Endothelial cell of umbilical vein (primary cell): ENCODE data around the gene PGS1. TPM values are rescaled to one million over a fixed set of nuclear protein-coding genes. Genes with fewer than 3 reads are reported as not detected.

ENCODE experiments used
- BruUV-seq: library from RNA; stranded (reverse); fragments of 400-500 nt; replicated peaks from 2 replicates; lab custom pipeline; 2021; lab: Mats Ljungman, UMichigan
- CTCF ChIA-PET: fragments of 300-600, 350-600 bp; sonication (Branson Sonifier 250); formaldehyde crosslinking; loops from one replicate; lab custom pipeline; 2021; ENCODE audit warnings: antibody characterized with exemption, inconsistent platforms; lab: Charles Lee
- POLR2A ChIA-PET: fragments of 300-600, 350-600 bp; sonication (Branson Sonifier 250); formaldehyde crosslinking; loops from one replicate; lab custom pipeline; 2021; ENCODE audit warnings: antibody characterized with exemption, inconsistent platforms; lab: Charles Lee
- DNase-seq: peaks from one replicate; pipeline ENCODE4 v3.0.0-alpha.2; 2011; ENCODE audit warnings: low read depth, low spot score
- FAIRE-seq: peaks from 2 replicates; lab custom pipeline; 2011; peaks lifted over from hg19 to GRCh38; lab: Jason Lieb, UNC
- H2AFZ ChIP-seq: 2 replicates; pipeline ENCODE4 v1.6.0; 2012; ENCODE audit warnings: low read depth, low read length, control low read depth, inconsistent platforms
- H3K27ac ChIP-seq: 2 replicates; pipeline ENCODE4 v1.5.1; 2011; ENCODE audit warnings: low read depth, mild to moderate bottlenecking, control low read depth, low read length, moderate library complexity; ENCODE audit not compliant: insufficient read depth
- H3K27me3 ChIP-seq, 2 experiments: 2 replicates each; pipeline versions ENCODE4 v1.6.0 to v1.6.1; 2011; ENCODE audit warnings: low read length in 2 of 2, mixed read lengths in 1 of 2; ENCODE audit not compliant: control insufficient read depth in 2 of 2, insufficient read depth in 2 of 2
- H3K36me3 ChIP-seq, 2 experiments: 2 replicates in 1 of 2; 3 replicates in 1 of 2; pipeline ENCODE4 v1.5.1; 2011; ENCODE audit warnings: low read length in 2 of 2, mild to moderate bottlenecking in 1 of 2, moderate library complexity in 1 of 2; ENCODE audit not compliant: control insufficient read depth in 2 of 2, insufficient read depth in 2 of 2; ENCODE audit errors: extremely low read depth in 1 of 2
- H3K4me1 ChIP-seq: 3 replicates; pipeline ENCODE4 v1.5.1; 2011; ENCODE audit warnings: mild to moderate bottlenecking, low read length; ENCODE audit not compliant: control insufficient read depth, insufficient read depth; ENCODE audit errors: extremely low read depth
- H3K4me2 ChIP-seq: 2 replicates; pipeline ENCODE4 v1.6.1; 2011; ENCODE audit warnings: low read length, control low read depth, mixed read lengths; ENCODE audit not compliant: insufficient read depth
- H3K4me3 ChIP-seq, 3 experiments: fragments of 200-600 bp in 1 of 3; sonication (generic), shearing (Covaris generic) in 1 of 3; replicated peaks in 1 of 3; 2 replicates each; pipeline ENCODE4 v1.5.1; 2011 to 2016; ENCODE audit warnings: control low read depth in 3 of 3, low read length in 3 of 3, mild to moderate bottlenecking in 2 of 3, inconsistent platforms in 1 of 3, low read depth in 1 of 3, moderate library complexity in 1 of 3; ENCODE audit not compliant: insufficient read depth in 1 of 3
- H3K79me2 ChIP-seq: 2 replicates; pipeline ENCODE4 v1.6.0; 2012; ENCODE audit warnings: low read length, inconsistent platforms; ENCODE audit not compliant: control insufficient read depth, insufficient read depth
- H3K9ac ChIP-seq: replicated peaks from 2 replicates; pipeline ENCODE3; 2011; ENCODE audit warnings: low read length, control low read depth; ENCODE audit not compliant: insufficient read depth; ENCODE audit errors: extremely low read depth
- H3K9me1 ChIP-seq: replicated peaks from 3 replicates; pipeline ENCODE4 v1.6.0; 2011; ENCODE audit warnings: mild to moderate bottlenecking, low read length; ENCODE audit not compliant: control insufficient read depth, insufficient read depth; ENCODE audit errors: extremely low read depth
- H3K9me3 ChIP-seq: replicated peaks from 2 replicates; pipeline ENCODE4 v1.5.1; 2012; ENCODE audit warnings: low read length, inconsistent platforms; ENCODE audit not compliant: control insufficient read depth, insufficient read depth
- H4K20me1 ChIP-seq: replicated peaks from 2 replicates; pipeline ENCODE3; 2011; ENCODE audit warnings: mild to moderate bottlenecking, low read length; ENCODE audit not compliant: control insufficient read depth, insufficient read depth; ENCODE audit errors: extremely low read depth
- CTCF ChIP-seq, 2 donors: IDR thresholded peaks; 1 replicate in 1 of 2; 2 replicates in 1 of 2; pipeline ENCODE4 v1.5.1; 2011; ENCODE audit warnings: low read length in 2 of 2, mild to moderate bottlenecking in 2 of 2, moderate library complexity in 2 of 2, control low read depth in 1 of 2, inconsistent platforms in 1 of 2, low read depth in 1 of 2; ENCODE audit not compliant: insufficient read depth in 1 of 2; ENCODE audit errors: extremely low read depth in 1 of 2
- EZH2 ChIP-seq: IDR thresholded peaks from 2 replicates; pipeline ENCODE4 v1.6.1; 2012; ENCODE audit warnings: borderline replicate concordance, low read depth, mild to moderate bottlenecking, moderate library complexity, low read length, inconsistent platforms; ENCODE audit not compliant: severe bottlenecking
- FOS ChIP-seq: IDR thresholded peaks from 2 replicates; pipeline ENCODE4 v1.6.1; 2011; ENCODE audit warnings: mild to moderate bottlenecking, low read length, moderate library complexity, borderline replicate concordance; ENCODE audit not compliant: insufficient read depth
- GATA2 ChIP-seq: IDR thresholded peaks from 2 replicates; pipeline ENCODE4 v1.7.0; 2011; ENCODE audit warnings: low read depth, mild to moderate bottlenecking, moderate library complexity, mixed read lengths, low read length; ENCODE audit not compliant: insufficient read length, insufficient read depth
- JUN ChIP-seq: IDR thresholded peaks from 2 replicates; pipeline ENCODE4 v1.6.1; 2011; ENCODE audit warnings: borderline replicate concordance, low read depth; ENCODE audit not compliant: insufficient read length, insufficient read depth
- MAX ChIP-seq: IDR thresholded peaks from 2 replicates; pipeline ENCODE4 v1.6.1; 2011; ENCODE audit not compliant: insufficient read depth, insufficient read length
- MYC ChIP-seq: IDR thresholded peaks from one replicate; pipeline ENCODE4 v1.6.1; 2011; ENCODE audit warnings: mild to moderate bottlenecking, low read depth, low read length
- POLR2A ChIP-seq: IDR thresholded peaks from 2 replicates; pipeline ENCODE4 v1.6.1; 2012; ENCODE audit warnings: low read depth, mild to moderate bottlenecking, control low read depth, low read length
- POLR2AphosphoS5 ChIP-seq: IDR thresholded peaks from 2 replicates; pipeline ENCODE4 v1.6.1; 2012; ENCODE audit warnings: low read depth, mild to moderate bottlenecking, control low read depth, low read length, moderate library complexity; ENCODE audit not compliant: insufficient read depth
- dilution Hi-C: fragments of 300-500 bp; cut with MboI; formaldehyde crosslinking; loops from one replicate; pipeline ENCODE4 v1.15.0; 2019; ENCODE audit warnings: low sequenced_read_pairs; ENCODE audit not compliant: extremely low pct_ligation_motif_present
- intact Hi-C: fragments of 100-400 bp; cut with micrococcal nuclease; formaldehyde crosslinking; loops from one replicate; pipeline ENCODE4 v1.10.0; 2022
- polyA plus RNA-seq, 4 experiments: library from polyadenylated mRNA; depleted of rRNA in 3 of 4; stranded (reverse) in 3 of 4; unstranded in 1 of 4; fragments of >200 nt; gene quantifications; 2 replicates each; pipeline versions ENCODE4 v1.2.1 to v1.2.3, GENCODE V29; 2011 to 2012; ENCODE audit warnings: missing spikeins in 1 of 4
- total RNA-seq: library from RNA; stranded (reverse); gene quantifications from 2 replicates; pipeline ENCODE4 v1.2.3, GENCODE V29; 2021

PGS1 gene
- total and polyA plus RNA-seq, 2 donors (not counting 3 experiments of a cell fraction or from before 2014, with no cell fraction given) = 50.8 to 66.0 TPM

DNA sequence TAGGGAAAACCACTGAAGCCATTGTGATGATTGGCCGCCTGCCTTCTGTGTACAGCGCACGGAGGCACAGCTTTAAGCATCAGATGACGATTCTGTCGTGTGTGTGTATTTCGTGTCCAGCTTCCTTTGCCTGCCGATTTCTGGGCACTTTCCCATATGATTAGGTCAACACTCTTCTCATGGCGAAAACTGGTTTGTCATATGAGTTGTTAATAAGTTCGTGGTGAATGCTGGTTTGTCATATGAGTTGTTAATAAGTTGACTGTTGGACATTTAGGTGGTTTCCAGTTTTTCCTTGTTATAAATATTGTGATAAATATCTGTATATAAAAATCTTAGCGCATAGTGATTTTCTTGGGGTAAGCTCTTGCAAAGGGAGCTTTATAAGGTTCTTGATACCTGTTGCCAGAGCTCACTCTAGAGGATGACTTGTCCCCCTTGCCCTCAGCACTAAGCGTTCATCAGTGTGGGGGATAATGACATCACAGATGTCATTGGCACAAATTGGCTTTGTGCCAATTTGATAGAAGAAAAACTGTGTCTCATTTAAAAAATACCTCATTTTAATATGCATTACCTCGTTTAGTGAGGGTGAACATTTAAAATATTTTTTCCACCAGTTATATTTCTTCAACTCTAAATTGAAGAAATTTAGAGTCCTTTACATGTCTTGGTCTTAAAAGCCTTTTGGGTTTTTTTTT lies 40.0 kb downstream of the PGS1 start:
- dilution Hi-C loops (no loop called here), intact Hi-C loops (no loop called here)
- Histone ChIP-seq H2AFZ (no peak overlapping the region), H3K36me3 (peaks cover 15 to 22% of the 10 kb centered on the region in 2 experiments), H4K20me1 (no peaks in the 10 kb centered on the region), H3K9me3 (no peaks in the 10 kb centered on the region), H3K27ac (no peak overlapping the region), H3K79me2 (peaks cover 14% of the 10 kb centered on the region), H3K9ac (no peak overlapping the region), H3K4me1 (peaks cover 38% of the 10 kb centered on the region), H3K4me2 (no peak overlapping the region), H3K4me3 (no peak overlapping the region), H3K9me1 (no peaks in the 10 kb centered on the region), H3K27me3 (no peaks in the 10 kb centered on the region)
- ChIA-PET POLR2A (no interaction called here), CTCF (interaction anchor here (0.9 to 5.2 kb wide), 9 partner anchors 30 to 168 kb away, joined by 3 to 65 read pairs (median 4); partner anchors contain the start of genes PGS1 and SOCS3)
- BruUV-seq = no TSS peak
- DNase-seq (no peak), FAIRE-seq (peak; percentile 52)
- TF ChIP-seq MAX (no peak), POLR2A (no peak), MYC (no peak)

DNA sequence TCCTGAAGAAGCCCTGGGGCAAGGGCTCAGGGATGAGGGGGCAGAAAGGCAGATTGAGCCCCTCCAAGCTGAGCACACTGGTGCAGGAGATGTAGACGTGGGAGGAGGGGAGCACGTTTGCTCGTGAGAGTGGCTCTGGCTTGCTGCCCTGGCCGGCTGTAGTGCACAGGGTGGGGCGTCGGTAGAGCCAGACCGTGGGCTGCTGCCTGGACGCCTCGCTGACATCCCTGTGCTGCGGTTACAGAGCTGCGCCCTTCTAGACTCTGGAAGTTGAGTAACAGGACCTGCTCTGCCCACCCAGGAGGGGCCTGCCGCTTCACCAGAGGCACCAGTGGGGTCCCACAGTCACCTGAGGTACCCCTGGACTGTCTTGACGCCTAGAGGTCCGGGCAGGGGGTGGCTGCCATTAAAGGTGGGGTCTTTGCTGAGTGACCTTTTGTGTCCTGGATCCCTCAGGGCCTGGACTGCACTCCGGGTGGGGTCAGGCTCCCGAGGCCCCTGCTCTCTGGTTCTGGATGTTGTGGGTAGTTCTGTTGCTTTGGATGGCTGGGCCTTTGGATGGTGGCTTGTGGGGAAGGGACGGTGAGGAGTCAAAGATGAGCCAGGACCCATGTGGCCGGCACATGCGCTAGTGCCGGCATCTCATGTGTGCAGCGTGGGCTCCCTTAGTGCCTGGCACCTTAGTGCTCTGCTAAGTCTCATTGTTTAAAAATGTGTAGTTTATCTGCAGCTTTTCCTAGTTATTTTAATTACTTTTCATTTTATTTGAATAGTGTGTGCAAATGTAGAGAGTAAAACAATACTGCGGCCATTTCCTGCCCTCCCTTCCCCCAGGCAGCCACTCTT lies 41.7 kb downstream of the PGS1 start:
- POLR2A ChIA-PET = interaction anchor here (0.6 to 1.3 kb wide), 2 partner anchors 40 to 59 kb away, joined by 4 to 10 read pairs; no protein-coding TSS in a partner anchor
- H3K36me3 ChIP-seq = peaks cover 17 to 29% of the 10 kb centered on the region in 2 experiments
- intact Hi-C loops = no loop called here

More for the DNA sequence above, 41.7 kb downstream of the PGS1 start:
- Histone ChIP-seq H3K4me1 (peaks cover 22% of the 10 kb centered on the region), H3K9ac (no peak overlapping the region), H4K20me1 (no peaks in the 10 kb centered on the region), H3K4me3 (no peak overlapping the region), H3K79me2 (peaks cover 5% of the 10 kb centered on the region), H3K27me3 (no peaks in the 10 kb centered on the region), H3K9me1 (no peaks in the 10 kb centered on the region), H3K27ac (no peak overlapping the region), H2AFZ (no peak overlapping the region), H3K9me3 (no peaks in the 10 kb centered on the region), H3K4me2 (no peak overlapping the region)
- BruUV-seq = no TSS peak
- dilution Hi-C loops = no loop called here
- no peak for TF ChIP-seq POLR2AphosphoS5
- TF ChIP-seq JUN = no peak
- no peak for TF ChIP-seq EZH2
- no peak for TF ChIP-seq CTCF (IDR thresholded peaks at IDR 0.05; ENCODE audit: extremely low read depth in 1 of 2, insufficient read depth in 1 of 2, low read depth in 1 of 2, low read length in 2 of 2)
- no peak for TF ChIP-seq POLR2A
- TF ChIP-seq FOS = no peak
- no peak for TF ChIP-seq GATA2
- TF ChIP-seq MYC = no peak
- DNase-seq (no peak), FAIRE-seq (no peak)
- CTCF ChIA-PET = interaction anchor here (0.6 to 5.4 kb wide), 8 partner anchors 28 to 170 kb away, joined by 3 to 184 read pairs (median 14); partner anchors contain the start of gene SOCS3
